Activated CD4-positive, alpha-beta T cell treated with anti-CD3 and anti-CD28 coated beads for 36 hours (primary cell): ENCODE data around the gene MRPL33. TPM values are rescaled to one million over a fixed set of nuclear protein-coding genes. Genes with fewer than 3 reads are reported as not detected.

Experiments used
- ATAC-seq: fragments of 200-7000 bp; cut with Tn5 transposase; one replicate; pipeline ENCODE4 v1.10.0; 2021; ENCODE audit warnings: mild to moderate bottlenecking, moderate library complexity
- CTCF ChIA-PET: fragments of 350-600 bp; sonication (Branson Sonifier 250); formaldehyde crosslinking; loops from one replicate; lab custom pipeline; 2021; ENCODE audit warnings: antibody characterized with exemption; lab: Charles Lee
- POLR2A ChIA-PET: fragments of 350-600 bp; sonication (Branson Sonifier 250); formaldehyde crosslinking; loops from one replicate; lab custom pipeline; 2021; ENCODE audit warnings: antibody characterized with exemption, inconsistent platforms; lab: Charles Lee
- DNase-seq: peaks from one replicate; pipeline ENCODE4 v3.0.0-alpha.2; 2020
- H3K27ac Mint-ChIP-seq: one replicate; pipeline ENCODE4 v1.8.0; 2021; ENCODE audit warnings: mixed read lengths
- H3K27me3 Mint-ChIP-seq: one replicate; pipeline ENCODE4 v1.8.0; 2021; ENCODE audit warnings: mixed read lengths
- H3K36me3 Mint-ChIP-seq: one replicate; pipeline ENCODE4 v1.8.0; 2021; ENCODE audit warnings: low read depth, mixed read lengths
- H3K4me1 Mint-ChIP-seq: one replicate; pipeline ENCODE4 v1.8.0; 2021; ENCODE audit warnings: mixed read lengths
- H3K4me3 Mint-ChIP-seq: one replicate; pipeline ENCODE4 v1.8.0; 2021; ENCODE audit warnings: mild to moderate bottlenecking, moderate library complexity, mixed read lengths
- H3K9me3 Mint-ChIP-seq: one replicate; pipeline ENCODE4 v1.8.0; 2021; ENCODE audit warnings: low read depth, mixed read lengths
- intact Hi-C, 2 experiments: fragments of 100-400 bp; cut with DNase I in 1 of 2; cut with micrococcal nuclease in 1 of 2; formaldehyde crosslinking; loops; one replicate each; pipeline versions ENCODE4 v1.14.2 to v1.15.1; 2022 to 2024; cut with DNase I, micrococcal nuclease
- total RNA-seq, 2 experiments: library from RNA; stranded (reverse); gene quantifications; one replicate each; pipeline ENCODE4 v1.2.3, GENCODE V29; 2021

The MRPL33 gene
- total RNA-seq, 2 experiments from 2014 or later = 44.7 to 68.0 TPM

DNA sequence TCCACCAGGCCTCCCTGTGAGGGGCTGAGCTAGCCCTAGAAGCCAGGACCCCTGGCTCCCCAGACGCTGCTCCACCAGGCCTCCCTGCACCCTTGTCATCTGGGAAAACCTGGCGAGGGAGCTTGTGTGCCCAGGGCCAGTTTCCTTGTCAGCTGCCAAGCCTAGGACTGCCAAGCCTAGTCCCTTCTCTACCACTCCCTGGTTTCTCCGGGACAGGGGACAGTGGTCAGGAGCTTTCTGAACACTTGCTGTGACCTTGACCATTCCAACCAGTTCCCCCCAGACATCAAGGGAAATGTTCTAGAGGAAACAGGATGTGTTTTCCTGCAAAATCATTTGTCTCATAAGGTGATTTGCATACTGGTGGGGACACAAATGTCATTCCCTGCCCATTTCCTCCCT lies 41.3 kb upstream of the MRPL33 start:
- intact Hi-C loops = no loop called here
- CTCF ChIA-PET = interaction anchor here (1.0 to 1.3 kb wide), 3 partner anchors 12 to 27 kb away, joined by 3 to 4 read pairs (median 4); no protein-coding TSS in a partner anchor
- H3K36me3 Mint-ChIP-seq = no peaks in the 10 kb centered on the region

DNA sequence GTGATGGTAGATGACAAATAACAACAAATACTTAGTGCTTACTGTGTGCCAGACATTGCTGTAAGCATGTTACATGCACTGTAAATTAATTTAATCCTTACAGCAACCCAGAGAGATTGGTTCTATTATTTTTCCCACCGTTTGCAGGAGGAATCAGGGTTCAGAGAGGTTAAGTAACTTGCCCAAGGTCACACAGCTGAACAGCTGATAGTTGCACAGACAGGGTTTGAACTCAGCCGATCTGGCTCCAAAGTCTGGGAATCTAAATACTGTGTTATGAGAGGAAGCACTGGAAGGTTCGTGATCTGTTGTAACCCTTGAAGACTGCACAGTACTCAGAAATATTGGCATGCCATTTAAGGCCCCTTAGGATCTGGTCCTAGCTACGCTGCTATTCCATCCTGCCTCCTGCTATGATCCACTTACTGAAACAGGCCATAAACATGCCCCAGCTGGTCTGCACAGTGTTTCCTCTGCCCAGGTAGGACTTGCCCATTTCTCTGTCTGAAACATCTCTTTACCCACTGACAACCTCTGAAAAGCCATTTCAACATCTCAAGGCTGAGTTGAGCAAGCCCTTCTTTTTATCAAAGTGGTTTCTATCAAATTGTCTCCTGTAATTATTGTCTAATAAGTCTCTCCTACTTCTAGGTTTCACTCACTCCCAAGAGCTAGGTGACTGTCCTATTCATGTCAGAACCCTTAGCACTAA lies 40.4 kb upstream of the MRPL33 start:
- ChIA-PET POLR2A (no interaction called here), CTCF (interaction anchor here (1.0 to 3.5 kb wide), 4 partner anchors 8 to 27 kb away, joined by 4 to 14 read pairs (median 4); no protein-coding TSS in a partner anchor)
- Mint-ChIP-seq H3K36me3 (no peaks in the 10 kb centered on the region), H3K4me1 (peaks cover 25% of the 10 kb centered on the region), H3K27me3 (no peaks in the 10 kb centered on the region), H3K4me3 (no peak overlapping the region), H3K27ac (no peak overlapping the region), H3K9me3 (peaks cover 4% of the 10 kb centered on the region)
- intact Hi-C loops = no loop called here
- no peak for DNase-seq
- no peak for ATAC-seq

More for the DNA sequence above, 41.3 kb upstream of the MRPL33 start:
- Mint-ChIP-seq H3K4me3 (no peak overlapping the region), H3K27me3 (no peaks in the 10 kb centered on the region), H3K4me1 (peaks cover 20% of the 10 kb centered on the region), H3K9me3 (peaks cover 4% of the 10 kb centered on the region), H3K27ac (no peak overlapping the region)
- DNase-seq (no peak), ATAC-seq (no peak)
- POLR2A ChIA-PET = no interaction called here

DNA sequence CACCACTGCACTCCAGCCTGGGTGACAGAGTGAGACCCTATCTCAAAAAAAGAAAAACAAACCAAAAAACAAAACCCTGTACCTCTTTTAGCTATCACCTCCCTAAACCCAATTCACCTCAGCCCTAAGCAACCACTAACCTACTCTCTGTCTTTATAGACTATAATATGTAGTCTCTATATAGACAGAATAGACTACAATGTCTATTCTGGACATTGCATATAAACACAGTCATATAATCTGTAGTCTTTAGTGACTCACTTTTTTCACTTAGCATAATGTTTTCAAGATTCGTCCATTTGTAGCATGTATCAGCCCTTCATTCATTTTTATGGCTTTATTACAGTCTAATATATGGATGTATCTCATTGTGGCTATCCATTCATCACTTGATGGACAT lies 37.2 kb upstream of the MRPL33 start:
- Mint-ChIP-seq H3K4me3 (no peak overlapping the region), H3K27ac (peak overlapping the region; percentile 47), H3K27me3 (no peaks in the 10 kb centered on the region), H3K9me3 (peaks cover 6% of the 10 kb centered on the region), H3K36me3 (no peaks in the 10 kb centered on the region), H3K4me1 (peaks cover 20% of the 10 kb centered on the region)
- ChIA-PET POLR2A (no interaction called here), CTCF (interaction anchor here (3.5 kb wide), 1 partner anchor 11 kb away, joined by 14 read pairs; no protein-coding TSS in a partner anchor)
- intact Hi-C loops = loop anchor here in 1 of 2 experiments (2.0 kb wide), 1 partner anchor 36 kb away; the partner anchor contains the start of gene MRPL33
- no peak for DNase-seq
- peak; percentile 26 for ATAC-seq

DNA sequence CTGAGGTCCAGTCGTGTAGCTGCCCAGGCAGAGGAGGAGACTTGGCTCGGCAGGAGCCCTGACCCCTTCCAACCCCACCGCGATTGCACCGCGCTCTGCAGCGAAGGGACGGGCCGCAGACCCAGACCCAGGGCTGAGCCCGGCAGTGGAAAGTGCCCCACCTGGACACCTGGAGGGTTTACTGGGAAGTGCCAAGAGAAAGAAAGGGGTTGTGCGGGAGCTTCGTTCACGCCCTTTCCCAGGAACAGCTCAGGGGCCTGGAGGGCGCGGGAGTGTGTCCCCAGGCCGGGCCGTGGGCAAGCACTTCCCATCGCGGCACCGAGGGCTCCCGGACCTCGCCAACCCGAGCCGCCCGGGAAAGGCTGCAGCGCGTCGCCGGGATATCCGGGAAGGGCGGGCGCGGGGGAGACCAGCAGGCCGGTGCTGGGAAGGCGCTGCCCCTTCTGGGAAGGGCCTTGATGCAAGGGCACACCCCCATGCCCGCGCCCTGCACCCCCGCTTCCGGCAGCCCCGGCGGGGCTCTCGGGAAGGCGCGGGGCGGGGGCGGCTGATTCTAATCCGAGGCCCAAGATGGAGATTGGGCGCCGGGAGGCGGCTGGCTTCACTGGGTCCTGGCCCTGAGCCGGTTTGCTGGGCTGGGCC lies 36.1 kb upstream of the MRPL33 start:
- ChIA-PET POLR2A (no interaction called here), CTCF (interaction anchor here (0.6 to 3.1 kb wide), 5 partner anchors 12 to 702 kb away, joined by 3 to 13 read pairs (median 4); partner anchors contain the start of gene MRPL33)
- Mint-ChIP-seq H3K4me3 (peak overlapping the region; percentile 67), H3K9me3 (peaks cover 6% of the 10 kb centered on the region), H3K36me3 (no peaks in the 10 kb centered on the region), H3K4me1 (peaks cover 20% of the 10 kb centered on the region), H3K27ac (peak overlapping the region; percentile 93), H3K27me3 (no peaks in the 10 kb centered on the region)
- ATAC-seq (peak; percentile 91), DNase-seq (peak; percentile 86)
- intact Hi-C loops = loop anchor here in 1 of 2 experiments (2.0 kb wide), 1 partner anchor 35 kb away; the partner anchor contains the start of gene MRPL33

DNA sequence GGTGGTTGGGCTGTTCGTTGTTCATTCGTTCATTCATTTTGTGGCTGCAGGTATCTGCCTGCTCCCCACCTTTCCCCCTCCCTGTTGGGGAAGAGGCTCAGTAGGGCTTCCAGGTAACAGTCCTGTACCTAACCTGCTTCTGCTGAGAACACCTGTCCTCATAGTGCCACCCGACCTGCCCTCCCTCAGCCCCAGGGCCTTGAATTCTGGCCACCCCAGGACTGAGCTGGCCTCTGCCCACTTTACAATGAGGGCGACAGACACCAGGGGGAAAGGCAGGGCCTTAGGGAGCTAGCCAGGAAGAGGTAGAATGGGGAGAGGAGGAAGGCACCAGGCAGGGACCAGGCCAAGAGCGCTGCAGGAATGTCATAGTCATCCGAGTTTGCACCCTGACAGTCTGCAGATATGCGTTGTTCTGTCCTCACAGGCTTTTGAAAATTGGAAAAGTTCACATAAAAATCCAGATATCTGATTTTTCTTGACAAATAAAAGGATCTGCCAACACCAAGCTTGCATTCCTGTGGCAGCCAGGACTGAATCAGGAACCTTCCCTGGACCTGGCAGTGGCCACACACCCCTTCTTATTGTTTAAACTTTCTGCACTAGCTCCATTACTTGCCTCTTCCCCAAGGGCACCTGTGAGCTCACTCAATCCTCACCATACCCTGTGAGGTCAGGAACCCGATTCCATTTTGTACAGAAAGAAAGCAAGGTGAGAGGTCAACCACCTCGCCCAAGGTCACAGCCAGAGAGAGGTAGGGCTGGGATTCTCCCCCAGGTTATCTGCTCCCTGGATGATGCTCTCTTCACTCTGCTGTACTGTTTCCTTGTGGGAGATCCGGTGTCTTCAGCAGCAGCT lies 35.3 kb upstream of the MRPL33 start:
- intact Hi-C loops = no loop called here
- ATAC-seq = no peak
- no peaks in the 10 kb centered on the region for H3K27me3 Mint-ChIP-seq

DNA sequence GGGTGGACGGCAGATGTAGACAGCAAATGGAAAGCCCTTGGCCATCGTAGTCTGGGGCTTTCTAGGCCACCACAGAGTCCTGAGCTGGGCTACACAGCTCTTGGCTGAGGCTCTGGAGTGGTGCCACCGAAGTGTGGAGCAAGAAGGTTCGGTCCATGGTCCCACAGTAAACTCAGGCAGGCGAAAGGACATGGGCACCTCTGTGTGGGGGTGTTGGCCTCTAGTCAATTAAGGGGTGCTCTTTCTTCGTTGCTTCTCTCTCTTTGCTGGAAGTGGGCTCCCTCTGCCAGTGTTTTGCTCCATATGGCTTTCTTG lies 34.7 kb upstream of the MRPL33 start:
- CTCF ChIA-PET = interaction anchor here (0.5 to 3.1 kb wide), 7 partner anchors 9 to 730 kb away, joined by 3 to 13 read pairs (median 4); no protein-coding TSS in a partner anchor
- H3K4me3 Mint-ChIP-seq = no peak overlapping the region

More for the DNA sequence above, 35.3 kb upstream of the MRPL33 start:
- Mint-ChIP-seq H3K27ac (peak overlapping the region; percentile 72), H3K4me1 (peaks cover 20% of the 10 kb centered on the region), H3K4me3 (peak overlapping the region; percentile 51), H3K9me3 (peaks cover 6% of the 10 kb centered on the region), H3K36me3 (no peaks in the 10 kb centered on the region)
- POLR2A ChIA-PET = no interaction called here
- no peak for DNase-seq
- CTCF ChIA-PET = interaction anchor here (0.5 to 3.1 kb wide), 7 partner anchors 9 to 730 kb away, joined by 3 to 13 read pairs (median 3); partner anchors contain the start of gene MRPL33

DNA sequence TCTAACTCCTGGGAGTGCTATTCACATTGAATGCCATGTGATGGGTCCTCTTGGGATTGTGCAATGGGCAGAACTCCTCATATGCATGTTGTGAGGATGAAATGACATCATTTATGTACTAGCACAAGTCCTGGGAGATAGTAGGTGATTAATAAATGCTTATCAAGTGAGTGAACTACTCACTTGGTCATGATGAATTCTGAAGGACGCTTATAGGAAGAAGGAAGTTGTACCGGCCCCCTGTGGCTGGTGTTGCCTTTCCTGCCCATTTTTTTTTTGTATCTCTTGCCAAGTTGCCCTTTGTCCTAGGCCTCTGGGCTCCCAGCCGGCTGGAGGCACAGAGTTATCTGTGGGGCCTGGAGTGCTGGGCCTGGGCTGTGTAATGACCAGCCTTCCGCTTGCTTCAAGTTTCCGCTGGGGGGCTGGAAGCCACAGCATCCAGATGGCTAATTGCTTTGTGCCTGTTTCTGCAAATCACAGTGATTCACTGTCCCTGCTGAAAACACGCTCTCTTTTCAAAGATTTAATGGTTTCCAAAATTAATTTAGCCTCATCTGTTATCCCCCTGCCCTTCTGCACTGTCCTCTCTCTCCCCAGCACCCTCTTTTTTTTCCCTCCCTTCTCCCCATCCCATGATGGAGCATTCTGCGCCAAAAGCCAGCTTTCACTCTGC lies 33.7 kb upstream of the MRPL33 start:
- Mint-ChIP-seq H3K4me3 (no peak overlapping the region), H3K9me3 (peaks cover 6% of the 10 kb centered on the region), H3K4me1 (peaks cover 20% of the 10 kb centered on the region), H3K27me3 (no peaks in the 10 kb centered on the region), H3K27ac (no peak overlapping the region), H3K36me3 (no peaks in the 10 kb centered on the region)
- ATAC-seq (no peak), DNase-seq (no peak)
- ChIA-PET CTCF (interaction anchor here (0.8 to 3.1 kb wide), 3 partner anchors 14 to 729 kb away, joined by 3 to 13 read pairs (median 4); no protein-coding TSS in a partner anchor), POLR2A (no interaction called here)
- intact Hi-C loops = no loop called here

More for the DNA sequence above, 34.7 kb upstream of the MRPL33 start:
- Mint-ChIP-seq H3K9me3 (peaks cover 6% of the 10 kb centered on the region), H3K4me1 (peaks cover 20% of the 10 kb centered on the region), H3K27ac (peak overlapping the region; percentile 72), H3K27me3 (no peaks in the 10 kb centered on the region), H3K36me3 (no peaks in the 10 kb centered on the region)
- POLR2A ChIA-PET = no interaction called here
- intact Hi-C loops = no loop called here
- ATAC-seq (no peak), DNase-seq (no peak)

DNA sequence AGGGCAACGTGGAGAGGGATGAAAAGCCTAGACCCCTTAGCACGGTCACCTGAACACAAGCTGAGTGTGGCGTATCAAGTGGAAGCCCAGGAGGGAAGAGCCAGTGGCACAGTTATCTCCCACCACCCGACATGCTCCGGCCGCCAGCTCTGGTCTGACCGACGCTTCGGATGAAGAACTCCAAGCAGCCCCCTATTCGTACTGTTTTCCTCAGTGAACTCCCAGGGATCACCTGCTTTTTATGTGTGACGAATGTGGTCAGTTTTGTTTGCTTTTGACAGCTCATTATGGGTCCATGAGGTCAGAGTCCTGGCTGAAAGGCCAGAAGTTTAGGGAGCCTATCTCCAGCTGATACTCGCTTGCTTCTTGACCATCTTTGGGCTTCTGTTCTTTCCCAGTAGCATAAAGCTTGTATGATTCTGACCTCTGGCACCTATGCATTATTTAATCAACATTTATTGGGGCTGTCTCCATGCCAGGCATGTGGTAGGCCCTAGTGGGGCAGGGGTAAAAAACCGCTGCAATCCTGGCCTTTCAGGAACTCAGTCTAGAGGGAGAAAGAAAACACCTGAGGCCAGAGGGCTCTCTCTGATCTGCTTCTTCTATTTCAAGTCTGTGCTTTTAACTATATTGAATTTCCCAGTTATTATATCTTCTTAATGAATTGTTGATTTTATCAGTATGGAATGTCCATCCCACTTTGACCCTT lies 33.0 kb upstream of the MRPL33 start:
- intact Hi-C loops = no loop called here
- CTCF ChIA-PET = no interaction called here
- POLR2A ChIA-PET = no interaction called here

DNA sequence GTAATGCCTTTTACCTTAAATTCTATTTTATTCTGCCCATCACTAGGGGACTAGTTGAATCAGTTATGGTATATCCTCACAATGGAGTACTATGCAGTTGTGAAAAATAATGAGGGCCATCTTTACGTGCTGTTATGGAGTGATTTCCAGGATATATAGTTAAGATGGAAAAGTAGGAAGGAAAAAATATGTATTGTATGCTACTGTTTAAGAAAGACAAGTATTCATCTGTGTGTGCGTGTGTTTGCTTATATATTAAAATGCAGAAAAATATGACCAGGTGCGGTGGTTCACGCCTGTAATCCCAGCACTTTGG lies 32.5 kb upstream of the MRPL33 start:
- POLR2A ChIA-PET = no interaction called here

More for the DNA sequence above, 33.0 kb upstream of the MRPL33 start:
- peaks cover 6% of the 10 kb centered on the region for H3K9me3 Mint-ChIP-seq
- ATAC-seq = no peak
- no peaks in the 10 kb centered on the region for H3K36me3 Mint-ChIP-seq
- H3K27ac Mint-ChIP-seq = no peak overlapping the region
- peaks cover 20% of the 10 kb centered on the region for H3K4me1 Mint-ChIP-seq
- no peak overlapping the region for H3K4me3 Mint-ChIP-seq
- DNase-seq = no peak
- H3K27me3 Mint-ChIP-seq = no peaks in the 10 kb centered on the region

DNA sequence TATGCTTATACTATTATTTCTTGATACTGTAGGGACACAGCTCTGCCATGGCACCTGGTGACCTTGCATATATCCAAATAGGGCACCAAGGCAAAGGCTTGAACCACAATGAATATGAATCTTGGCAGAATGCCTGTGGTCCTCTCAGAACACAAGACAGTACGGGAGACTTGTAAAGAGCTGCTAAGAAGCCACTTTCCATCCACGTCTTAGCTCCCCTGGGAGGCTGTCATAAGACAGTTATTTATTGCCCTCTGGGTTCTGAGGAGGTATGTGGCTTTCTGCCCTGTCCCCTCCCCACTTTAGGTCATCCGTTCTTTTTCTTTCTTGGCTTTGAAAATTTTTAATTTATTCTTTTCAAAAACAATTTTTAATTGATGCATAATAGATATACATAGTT lies 29.8 kb upstream of the MRPL33 start:
- ATAC-seq (no peak), DNase-seq (no peak)
- CTCF ChIA-PET = interaction anchor here (0.6 to 2.0 kb wide), 5 partner anchors 11 to 59 kb away, joined by 3 to 6 read pairs (median 4); no protein-coding TSS in a partner anchor
- no peaks in the 10 kb centered on the region for H3K4me1 Mint-ChIP-seq
- peaks cover 3% of the 10 kb centered on the region for H3K27me3 Mint-ChIP-seq
- H3K4me3 Mint-ChIP-seq = no peak overlapping the region
- POLR2A ChIA-PET = no interaction called here
- intact Hi-C loops = no loop called here
- no peak overlapping the region for H3K27ac Mint-ChIP-seq
- H3K36me3 Mint-ChIP-seq = no peaks in the 10 kb centered on the region
- H3K9me3 Mint-ChIP-seq = peaks cover 4% of the 10 kb centered on the region

More for the DNA sequence above, 32.5 kb upstream of the MRPL33 start:
- no peak overlapping the region for H3K4me3 Mint-ChIP-seq
- H3K9me3 Mint-ChIP-seq = peaks cover 6% of the 10 kb centered on the region
- H3K27ac Mint-ChIP-seq = no peak overlapping the region
- peaks cover 20% of the 10 kb centered on the region for H3K4me1 Mint-ChIP-seq
- H3K27me3 Mint-ChIP-seq = no peaks in the 10 kb centered on the region
- intact Hi-C loops = no loop called here
- ATAC-seq (no peak), DNase-seq (no peak)
- CTCF ChIA-PET = no interaction called here
- H3K36me3 Mint-ChIP-seq = no peaks in the 10 kb centered on the region
